Stimulated activated CD8-positive, alpha-beta memory T cell treated with anti-CD3 and anti-CD28 coated beads, Interleukin-4, amount 100 ng/mL, for 1 hour (primary cell): ENCODE results near the gene PFKP.
"Not testable (repeated sequence)": the region's sequence is repeated elsewhere in the genome, so short reads cannot be mapped to it uniquely, and the experiment has no call there.

Source experiments
- DNase-seq, 2 donors: peaks; one replicate each; pipeline ENCODE4 v3.0.0-alpha.2; 2020; ENCODE audit warnings: low read depth in 2 of 2, low spot score in 1 of 2

PFKP gene

DNA sequence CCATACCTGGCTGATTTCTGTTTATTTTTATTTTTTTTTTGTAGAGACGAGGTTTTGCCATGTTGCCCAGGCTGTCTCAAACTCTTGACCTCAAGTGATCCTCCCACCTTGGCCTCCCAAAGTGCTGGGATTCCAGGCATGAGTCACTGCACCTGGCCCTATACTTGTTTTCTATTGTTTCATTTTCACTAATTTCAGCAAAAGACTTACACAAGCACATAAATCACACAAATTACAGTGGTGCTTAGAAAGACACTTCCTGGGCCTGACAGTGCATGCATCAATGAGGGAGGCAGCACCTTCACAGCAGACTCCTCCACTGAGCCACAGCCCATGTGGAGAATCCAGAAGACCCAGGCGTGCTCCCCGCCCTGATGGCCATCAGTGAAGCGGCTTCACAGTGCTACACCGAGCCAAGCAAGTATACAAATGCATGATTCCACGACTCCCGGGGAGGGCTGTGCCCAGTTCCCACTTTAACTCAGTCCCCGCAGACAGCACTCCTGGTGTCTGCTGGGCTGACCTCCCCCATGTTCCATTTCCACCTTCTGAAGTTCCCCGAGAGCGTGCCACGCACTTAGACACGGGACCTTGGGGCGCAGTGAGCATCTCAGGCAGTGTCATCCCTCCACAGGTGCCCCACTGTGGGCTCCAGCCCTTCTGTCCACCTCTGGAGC is 84.7 kb downstream of the PFKP start:
- DNase-seq: no peak

DNA sequence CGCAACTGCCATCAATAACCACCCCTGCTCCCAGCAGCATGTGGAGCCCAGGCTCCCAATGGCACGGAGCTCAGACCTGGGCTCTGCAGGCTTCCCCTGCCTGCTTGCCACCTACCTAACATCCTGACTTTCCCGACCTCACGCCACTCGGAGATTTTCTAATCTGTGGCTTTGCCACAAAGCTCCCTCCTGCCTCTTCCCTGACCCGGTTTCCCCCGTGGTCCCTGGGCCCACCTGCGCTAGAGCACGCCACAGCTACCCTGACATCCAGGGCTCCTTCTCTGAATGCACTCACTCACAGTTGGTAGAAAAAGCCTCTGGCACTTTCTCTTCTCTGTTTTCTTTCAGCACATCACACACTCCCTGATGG is 85.2 kb downstream of the PFKP start:
- no peak for DNase-seq

DNA sequence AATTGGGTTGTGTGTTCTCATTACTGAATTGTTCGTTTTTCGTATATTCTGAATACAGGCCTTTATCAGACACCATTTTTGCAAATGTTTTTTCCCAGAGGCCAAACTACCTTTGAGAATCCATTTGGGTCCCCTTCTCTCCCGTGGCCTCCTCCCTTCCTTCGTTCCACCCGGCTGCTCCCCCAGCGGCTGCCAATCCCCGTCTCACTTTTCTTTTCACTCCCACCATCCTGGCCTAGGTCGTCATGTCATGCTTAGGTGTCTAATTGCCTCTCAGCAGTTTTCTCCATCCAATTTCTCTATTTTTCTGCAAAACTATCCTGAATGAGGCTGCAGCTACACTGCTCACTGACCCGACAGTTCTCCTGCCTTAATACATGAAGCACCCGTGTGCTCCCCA is 87.3 kb downstream of the PFKP start:
- no peak for DNase-seq

DNA sequence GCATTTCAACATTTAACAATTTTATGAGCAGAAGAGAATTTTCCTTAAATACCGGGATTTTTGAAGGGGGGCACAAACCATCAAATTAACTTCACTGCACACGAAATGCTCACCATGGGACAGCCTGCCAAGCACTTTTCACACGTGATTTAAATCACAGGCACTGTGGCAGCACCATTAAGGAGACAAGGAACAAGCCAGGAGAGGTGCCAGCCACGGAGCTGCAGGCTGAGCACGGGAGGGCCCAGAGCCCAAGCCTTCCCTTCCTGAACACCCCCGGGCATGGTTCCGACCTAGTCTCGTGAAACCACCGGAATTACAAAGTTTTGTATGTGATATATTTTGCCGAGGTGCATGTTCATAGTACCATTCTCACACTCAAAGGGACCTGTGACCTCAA is 91.8 kb downstream of the PFKP start:
- no peak for DNase-seq

DNA sequence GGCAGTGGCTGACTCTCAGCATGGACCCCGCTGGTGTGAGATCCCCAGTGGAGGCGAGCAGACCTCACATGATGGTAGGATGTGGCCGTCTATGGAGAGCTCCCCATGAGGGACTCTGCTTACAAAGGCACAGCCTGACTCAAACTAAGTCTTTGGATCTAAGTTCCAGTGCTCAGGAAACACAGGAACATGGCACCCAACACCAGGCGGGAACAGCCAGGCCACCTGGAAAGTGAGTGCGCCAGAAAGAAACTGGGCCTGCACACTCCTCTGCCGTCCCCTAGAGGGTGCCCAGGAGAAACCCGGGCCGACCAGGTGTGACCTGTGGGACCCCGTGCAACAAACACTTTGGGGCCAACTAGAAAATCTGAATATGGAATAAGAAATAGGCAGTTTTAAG is 95.2 kb downstream of the PFKP start:
- DNase-seq: no peak

DNA sequence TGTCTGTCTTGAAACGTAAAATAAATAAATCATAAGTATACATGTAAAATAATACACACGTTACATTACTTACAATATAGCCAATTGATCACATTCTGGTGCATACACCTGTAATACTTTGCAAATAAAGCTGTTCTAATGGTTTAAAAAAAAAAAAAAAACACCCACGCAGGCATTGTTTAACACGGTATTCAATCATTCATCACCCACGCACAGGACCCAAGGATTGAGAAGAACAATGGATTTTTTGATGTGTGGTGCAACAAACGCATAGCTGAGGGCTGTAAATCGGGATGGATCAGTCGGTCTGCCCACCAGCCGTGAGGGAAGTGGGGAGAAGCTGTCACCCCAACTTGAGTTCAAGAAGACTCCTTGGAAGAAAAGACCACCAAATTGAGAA is 96.5 kb downstream of the PFKP start:
- DNase-seq: no peak

DNA sequence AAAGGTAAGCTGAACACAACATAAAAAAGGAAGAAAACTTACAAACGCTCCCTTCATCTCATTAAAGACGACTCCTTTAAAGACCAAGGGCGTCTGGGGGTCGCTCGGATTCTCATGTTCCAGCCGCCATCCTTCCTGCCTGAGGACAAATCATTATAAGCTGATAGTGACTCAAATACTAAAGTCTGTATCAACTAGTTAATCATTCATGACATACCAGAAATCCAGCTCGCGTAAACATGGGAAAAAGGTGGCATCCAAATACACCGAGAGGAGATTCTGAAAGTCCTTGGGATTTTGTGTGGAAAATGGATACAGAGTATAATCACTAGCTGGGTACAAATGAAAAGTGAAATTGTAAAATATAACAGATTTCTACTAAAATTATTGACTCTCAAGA is 97.8 kb downstream of the PFKP start:
- DNase-seq: no peak

DNA sequence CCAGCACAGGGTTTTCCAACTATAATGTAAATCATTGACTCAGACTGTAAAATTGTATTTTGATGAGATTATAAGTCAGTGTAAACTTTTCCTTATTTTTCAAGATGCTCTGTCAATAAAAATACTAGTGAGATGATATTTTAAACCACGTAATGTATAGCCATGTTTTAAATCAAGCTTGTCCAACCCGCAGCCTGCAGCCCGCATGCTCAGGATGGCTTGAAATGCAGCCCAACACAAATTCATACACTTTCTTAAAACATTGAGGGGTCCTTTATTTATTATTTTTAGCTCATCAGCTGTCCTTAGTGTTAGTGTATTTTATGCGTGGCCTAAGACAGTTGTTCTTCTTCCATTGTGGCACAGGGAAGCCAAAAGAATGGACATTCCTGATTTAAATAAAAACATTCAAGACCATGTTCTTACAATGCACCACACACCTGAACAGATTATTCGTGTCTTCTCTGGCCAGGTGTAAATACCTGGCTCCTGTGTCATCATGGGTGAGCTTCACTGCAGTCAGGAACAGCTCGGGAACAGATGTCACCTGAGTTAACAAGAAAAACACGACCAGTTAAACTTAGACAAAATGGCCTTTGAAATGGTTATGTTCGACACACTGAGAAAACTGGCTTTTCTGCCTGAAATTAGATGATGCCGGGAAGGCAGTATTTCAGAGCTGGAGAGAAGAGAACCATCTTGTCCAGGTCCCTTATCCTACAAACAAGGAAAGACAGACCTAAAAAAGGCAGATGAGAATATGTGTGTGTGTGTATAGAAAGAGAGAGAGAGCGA is 99.3 kb downstream of the PFKP start:
- DNase-seq: no peak

DNA sequence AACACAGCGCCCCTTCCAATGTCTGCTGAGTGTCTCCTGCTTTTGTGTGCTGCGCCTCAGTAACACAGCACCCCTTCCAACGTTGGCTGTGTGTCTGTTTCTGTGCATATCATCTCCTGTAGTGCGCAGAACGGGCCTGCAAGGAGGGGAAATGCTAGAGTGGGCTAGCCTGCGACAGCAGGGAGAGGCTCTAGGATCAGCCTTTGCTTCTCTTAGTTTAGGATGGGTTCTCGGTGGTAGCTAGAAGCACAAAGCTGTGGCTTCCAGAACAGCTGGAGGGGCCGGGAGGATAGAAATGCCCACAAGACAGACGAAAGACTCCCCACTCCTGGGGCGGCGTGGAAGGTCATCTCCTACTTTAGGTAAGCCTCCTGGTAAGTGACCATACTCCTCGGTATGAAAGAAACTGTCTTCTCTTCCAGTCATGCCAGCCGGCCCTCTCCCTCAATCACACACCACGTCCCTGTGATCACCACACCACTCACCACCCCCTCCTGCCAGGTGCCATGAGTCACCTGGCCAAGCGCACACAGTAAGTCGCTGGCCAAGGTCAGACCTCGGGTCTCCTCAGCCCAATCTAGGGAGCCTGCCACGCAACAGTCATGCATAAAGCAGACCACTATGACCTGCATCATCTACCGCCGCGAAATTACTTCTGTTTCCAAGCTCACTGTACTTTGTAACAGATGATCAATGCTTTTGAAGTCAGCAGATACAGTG is 100.4 kb downstream of the PFKP start:
- no peak for DNase-seq

DNA sequence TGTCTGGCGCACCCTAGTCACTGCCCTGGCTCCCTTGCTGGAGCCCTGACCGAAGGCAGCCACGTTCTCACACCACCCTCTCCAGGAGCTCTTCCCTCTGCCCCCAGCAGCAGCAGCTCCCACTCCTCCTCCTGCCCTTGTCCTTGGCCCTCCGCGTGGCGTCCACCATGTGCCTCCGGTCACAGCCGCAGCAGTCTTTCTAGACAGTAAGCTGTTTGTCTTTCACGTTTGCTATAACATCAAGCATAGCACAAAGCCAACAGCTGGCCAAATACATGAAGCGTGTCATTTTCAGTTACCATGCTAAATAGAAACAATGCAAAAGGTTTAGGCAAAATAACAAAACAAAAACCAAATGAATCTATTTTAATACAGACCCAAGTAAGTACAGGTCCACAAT is 101.9 kb downstream of the PFKP start:
- DNase-seq: no peak

DNA sequence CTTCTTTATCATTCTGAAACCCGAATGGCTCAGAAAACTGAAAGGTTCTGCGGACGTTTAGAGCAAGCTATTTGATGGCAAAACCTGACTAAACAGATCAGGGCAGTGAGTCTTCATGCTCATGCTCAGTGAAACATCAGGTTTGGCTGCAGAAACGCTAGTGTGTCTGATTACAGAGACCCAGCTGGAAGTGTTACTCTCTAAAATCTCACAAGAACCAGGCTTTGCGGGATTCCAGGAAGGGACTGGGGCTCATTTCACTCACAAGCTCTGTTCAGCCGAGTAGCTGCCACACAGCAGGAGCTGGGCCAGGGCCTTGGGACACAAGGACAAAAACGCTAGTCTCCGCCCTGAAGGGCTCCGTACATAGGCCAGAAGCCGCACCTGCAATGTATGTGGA is 102.3 kb downstream of the PFKP start:
- no peak for DNase-seq

DNA sequence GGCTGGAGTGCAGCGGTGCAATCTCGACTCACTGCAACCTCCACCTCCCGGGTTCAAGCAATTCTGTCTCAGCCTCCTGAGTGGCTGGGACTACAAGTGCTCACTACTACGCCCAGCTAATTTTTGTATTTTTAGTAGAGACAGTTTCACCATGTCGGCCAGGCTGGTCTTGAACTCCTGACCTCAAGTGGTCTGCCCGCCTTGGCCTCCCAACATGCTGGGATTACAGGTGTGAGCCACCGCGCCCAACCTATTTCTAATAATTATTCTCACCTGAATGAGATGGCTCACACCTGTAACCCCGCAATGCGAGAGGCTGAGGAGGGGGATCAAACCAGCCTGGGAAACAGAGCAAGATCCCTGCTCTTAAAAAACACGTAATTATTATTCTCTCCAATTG is 104.1 kb downstream of the PFKP start:
- not testable (repeated sequence) for DNase-seq

DNA sequence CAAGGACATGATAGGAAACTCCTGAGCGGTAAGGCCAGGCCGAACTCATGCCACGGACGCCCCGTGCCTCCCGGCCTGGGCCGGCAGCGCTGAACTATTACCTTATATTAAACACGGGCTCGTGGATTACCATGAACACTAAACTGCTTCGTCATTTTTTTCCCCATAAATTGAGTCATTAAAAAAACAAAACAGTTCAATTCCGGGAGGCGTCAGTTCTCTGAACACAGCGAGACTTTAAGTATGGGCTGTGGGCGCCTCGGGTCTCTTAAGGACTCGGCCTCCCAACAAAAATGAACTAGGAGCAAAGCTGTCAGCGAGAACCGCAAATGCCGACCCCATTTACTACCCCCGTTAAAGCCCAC is 104.7 kb downstream of the PFKP start:
- DNase-seq: peak in 1 of 2 donors; percentile 2

DNA sequence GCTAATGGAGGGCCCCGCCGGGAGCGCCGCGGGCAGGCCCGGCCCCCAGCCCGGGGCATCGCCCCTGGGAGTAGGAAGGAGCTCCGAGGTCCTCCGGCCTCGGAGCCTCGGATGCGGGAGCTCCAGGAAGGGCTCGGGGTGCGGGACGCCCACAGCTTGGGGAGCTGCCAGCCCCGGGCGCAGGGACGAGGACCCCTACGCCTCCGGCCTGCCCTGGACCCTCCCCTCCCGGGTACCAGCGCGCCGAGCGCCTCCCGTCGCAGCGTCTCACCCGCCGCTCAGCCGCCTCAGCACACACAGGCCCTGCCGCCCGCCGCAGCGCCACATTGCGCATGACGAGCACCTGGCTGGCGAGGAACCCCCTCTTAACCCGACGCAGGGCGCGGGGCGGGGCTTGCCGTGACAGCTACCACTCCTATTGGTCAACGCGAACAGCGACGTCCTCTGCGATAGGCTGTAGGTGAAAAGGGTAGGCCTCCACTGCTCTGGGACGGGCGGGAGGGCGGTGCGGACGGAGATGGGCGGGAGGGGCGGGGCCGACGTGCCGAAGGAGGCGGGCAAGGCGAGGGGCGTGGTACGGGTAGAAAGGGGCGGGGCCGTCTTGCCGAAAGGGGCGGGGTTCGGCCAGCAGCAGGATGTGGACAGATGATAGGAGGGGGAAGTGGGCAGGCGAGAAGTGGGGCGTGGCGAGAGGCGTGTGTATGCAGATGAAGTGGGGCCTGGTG is 105.3 kb downstream of the PFKP start, which contains the start of gene PITRM1:
PITRM1 (minus strand) TSS at position 337 of the 725 bp plus-strand sequence; CDS start at position 327, 10 bp downstream.
- peak; percentile 96 to 98 for DNase-seq

DNA sequence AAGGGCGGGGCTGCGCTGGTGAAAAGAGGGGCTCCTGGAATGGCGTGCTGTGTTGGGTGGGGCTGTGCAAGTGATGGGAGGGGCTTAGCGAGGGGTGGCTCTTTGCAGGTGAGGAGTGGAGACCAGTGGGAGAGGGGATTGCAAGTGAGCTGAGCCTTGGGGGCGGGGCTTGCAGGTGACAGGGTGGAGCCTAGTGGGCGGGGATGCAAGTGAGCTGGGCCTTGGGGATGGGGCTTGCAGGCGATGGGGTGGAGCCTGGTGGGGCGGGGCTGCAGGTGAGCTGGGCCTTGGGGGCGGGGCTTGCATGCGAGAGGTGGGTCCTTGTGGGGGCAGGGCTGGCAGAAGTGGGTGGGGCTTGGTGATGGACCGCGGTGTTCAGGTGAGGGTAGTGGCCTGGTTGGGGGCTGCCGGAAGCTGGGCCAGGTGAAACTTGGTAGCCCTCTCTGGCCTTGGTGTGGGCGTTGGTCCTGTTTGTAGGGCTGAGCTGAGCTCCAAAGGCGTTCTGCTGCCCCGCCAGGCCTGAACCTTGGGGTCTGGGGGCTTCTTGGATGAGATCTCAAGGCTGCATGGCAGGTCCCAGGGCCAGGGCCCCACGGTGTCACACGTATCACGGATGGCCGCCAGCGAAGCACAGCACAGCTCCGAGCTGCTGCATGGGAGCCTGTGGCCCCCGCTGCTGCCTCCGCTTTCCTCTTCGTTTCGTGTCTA is 106.0 kb downstream of the PFKP start:
- peak in 1 of 2 donors; percentile 52 for DNase-seq

DNA sequence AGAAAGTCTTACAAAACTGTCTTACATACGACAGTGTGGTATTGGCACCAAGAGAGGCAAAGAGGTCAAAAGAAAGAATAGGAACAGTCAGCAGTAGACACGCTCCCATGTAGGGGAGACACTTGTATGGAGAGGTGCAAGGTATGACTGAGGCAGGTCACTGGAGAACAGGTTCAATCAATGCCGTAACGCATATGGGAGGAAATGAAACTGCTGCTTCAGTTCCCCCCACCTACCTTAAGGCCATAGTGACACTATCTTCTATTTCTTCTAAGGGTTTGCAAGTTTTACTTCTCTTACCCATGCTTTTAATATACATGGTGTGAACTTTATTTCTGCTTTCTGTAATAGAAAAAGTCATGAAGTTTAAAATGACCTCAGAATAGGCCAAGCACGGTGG is 110.7 kb downstream of the PFKP start:
- no peak for DNase-seq

DNA sequence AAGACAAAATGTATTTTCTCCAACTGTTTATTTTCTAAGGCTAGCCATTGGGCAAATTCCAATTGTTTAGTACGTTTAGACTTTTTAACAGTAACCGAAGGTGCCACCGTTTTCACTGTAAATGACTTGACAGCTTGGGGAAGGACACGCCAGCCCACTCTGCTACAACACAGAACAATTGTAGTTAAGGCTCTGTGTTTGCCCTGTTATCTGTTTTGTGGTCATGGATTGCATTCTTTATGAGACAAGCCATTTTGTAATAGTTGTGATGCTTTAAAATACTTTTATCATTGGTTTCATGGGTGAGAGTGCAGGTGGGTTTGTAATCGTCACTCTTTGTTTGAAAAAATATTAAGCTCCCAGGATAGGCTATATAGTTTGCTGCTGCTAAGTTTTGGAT is 111.8 kb downstream of the PFKP start:
- no peak for DNase-seq

DNA sequence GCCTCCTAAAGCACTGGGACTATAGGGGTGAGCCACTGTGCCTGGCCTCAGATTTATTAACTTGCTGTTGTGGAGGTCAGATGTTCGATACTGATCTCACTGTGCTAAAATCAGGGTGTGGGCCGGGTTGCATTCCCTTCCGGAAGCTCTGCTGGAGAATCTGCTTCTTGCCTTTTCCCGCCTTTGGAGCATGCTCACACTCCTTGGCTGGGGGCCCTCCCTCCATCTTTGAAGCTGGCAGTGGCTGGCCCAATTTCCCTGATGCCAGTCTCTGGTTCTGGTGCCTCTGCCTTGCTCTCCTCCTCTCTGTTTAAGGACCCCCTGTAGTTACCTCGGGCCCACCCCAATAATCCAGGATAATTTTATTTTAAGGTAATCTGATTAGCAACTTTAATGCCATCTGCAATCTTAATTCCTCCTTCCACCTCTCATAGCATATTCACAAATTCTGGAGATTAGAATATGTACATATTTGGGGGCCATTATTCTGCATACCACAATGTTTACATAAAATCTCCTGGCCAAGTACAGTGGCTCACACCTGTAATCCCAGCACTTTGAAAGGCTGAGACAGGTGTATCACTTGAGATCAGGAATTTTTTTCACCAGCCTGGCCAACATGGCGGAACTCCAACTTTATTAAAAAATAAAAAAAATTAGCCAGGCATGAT is 113.1 kb downstream of the PFKP start:
- DNase-seq: no peak

DNA sequence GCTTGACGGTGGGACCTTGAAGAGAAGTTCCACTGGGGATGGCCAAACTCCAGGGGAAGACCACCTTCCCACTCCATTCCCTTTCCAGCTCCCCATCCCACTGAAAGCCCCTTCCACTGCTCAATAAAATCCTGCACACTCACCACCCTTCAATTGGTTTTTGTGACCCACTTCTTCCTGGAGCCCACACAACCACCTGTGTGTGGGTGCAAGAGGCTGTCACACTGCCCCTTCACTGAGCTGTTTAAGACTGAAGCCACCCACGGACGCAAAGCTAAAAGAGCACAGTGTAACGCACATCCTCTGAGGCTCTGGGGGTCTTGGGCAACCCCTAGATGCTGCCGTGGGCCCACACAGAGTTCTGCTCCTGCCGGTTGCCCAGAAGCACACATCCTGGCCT is 118.0 kb downstream of the PFKP start:
- DNase-seq: no peak

DNA sequence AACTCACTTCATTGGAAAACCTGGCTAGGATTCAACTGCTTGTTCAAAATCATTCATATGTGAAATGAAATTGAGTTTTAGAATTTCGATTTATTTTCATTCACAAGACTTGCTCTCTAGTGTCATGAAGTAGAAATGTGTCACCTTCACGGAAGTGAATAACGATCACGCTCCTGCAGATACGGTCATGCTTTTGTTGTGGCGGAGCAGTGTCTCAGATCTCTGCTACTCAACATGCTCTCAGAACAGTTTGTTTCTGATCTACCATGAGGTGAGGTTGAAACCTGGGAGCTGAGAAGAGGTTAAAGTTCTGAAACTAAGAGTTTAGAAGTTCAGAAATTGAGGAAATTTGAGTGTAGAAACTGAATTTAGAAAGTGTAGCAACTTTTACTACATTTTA is 119.0 kb downstream of the PFKP start:
- no peak for DNase-seq
